HG03442 (cell line): ENCODE measurements around the gene MINPP1.
"Not testable (repeated sequence)": the region's sequence is repeated elsewhere in the genome, so short reads cannot be mapped to it uniquely, and the experiment has no call there.

Source experiments
- ATAC-seq: cut with Tn5 transposase; IDR thresholded peaks from one replicate; pipeline ENCODE4 v1.9.1; 2021; ENCODE audit warnings: mild to moderate bottlenecking, moderate library complexity; ENCODE audit not compliant: unreplicated experiment

Gene MINPP1

GRCh38 chr10:87562750-87563149 is 58.1 kb downstream of the MINPP1 start:
- ATAC-seq = no peak

DNA sequence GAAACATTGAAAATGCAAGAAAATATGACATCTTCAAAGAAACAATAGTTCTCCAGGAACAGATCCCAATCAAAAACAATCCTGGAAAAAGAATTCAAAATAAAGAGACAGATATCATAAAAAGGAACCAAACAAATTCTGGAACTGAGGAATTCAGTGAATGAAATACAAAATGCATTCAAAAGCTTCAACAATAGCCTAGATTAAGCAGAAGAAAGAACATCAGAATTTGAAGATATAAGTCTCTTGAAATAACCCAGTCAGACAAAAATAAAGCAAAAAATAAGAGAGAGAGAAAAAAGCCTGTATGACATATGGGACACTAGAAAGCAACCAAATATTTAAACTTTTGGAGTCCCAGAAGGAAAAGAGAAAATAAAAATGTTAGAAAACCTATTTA is 60.3 kb downstream of the MINPP1 start:
- ATAC-seq = no peak

GRCh38 chr10:87575851-87576250 is 71.2 kb downstream of the MINPP1 start:
- ATAC-seq = no peak

GRCh38 chr10:87578160-87578841 is 73.6 kb downstream of the MINPP1 start:
- no peak for ATAC-seq

DNA sequence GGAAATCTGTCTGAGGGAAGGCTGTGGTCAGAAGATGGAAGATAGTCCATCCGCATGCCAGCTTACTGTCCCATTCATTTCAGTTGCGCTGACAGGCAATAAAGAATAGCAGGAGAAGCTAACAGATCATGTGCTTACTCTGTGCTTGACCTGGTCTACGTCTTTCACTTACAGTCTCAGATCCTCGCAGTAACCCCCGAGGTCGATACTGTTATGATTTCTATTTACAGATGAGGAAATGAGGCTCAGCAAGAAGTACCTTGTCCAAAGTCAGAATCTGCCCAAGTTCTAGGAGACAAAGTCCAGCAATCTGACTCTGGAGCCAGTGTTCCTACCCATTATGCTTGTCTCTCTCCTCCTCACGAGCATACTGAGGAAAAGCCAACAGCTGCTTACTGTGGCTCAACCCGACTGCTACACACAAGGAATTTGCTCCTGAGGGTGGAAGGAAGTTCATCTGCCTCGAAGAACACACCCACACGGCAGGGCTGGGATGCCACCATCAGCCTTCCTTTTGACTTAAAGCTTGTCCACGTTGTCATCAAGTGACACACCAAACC is 74.2 kb downstream of the MINPP1 start:
- ATAC-seq = no peak

DNA sequence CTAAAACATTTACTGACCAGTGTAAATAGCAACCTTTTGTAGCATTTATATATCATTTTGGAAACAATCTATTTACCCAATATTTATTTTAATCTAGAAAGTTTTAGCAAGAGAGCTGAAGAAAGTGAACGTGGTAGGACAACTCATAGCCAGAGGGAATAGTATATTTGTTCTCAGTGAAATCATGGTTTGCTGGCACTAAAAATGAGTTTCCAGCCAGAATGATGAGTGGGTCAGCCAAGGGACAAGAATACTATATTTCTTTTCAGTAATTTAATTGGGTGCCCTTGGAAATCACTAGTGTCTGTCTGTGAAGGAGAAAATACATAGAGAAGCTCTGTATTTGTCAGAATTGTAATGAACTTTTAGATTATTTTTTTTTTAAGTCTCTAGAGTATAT is 74.9 kb downstream of the MINPP1 start:
- ATAC-seq = no peak

- ATAC-seq = no peak
These were observed 75.3 kb downstream of the MINPP1 start for GRCh38 chr10:87580016-87580415.

GRCh38 chr10:87585565-87586514 is 81.1 kb downstream of the MINPP1 start:
- no peak for ATAC-seq

- no peak for ATAC-seq
These were observed 85.0 kb downstream of the MINPP1 start for GRCh38 chr10:87589645-87590051.

GRCh38 chr10:87590705-87591588 is 86.3 kb downstream of the MINPP1 start:
- no peak for ATAC-seq

DNA sequence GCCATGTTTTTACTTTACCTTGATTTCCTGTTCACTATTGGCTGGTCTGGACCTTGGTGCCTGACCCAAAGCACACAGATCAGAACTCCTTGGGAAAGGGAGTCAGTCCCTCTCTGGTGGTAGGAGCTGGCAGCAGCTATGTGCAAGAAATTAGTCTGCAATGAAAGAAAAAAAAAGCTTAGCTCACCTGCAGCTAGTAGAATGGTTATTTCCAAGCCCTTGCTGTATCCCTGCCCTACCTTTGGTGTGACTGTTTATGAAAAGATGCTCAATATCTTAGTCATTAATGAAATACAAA is 86.8 kb downstream of the MINPP1 start:
- ATAC-seq = no peak

- ATAC-seq = not testable (repeated sequence)
These were observed 88.2 kb downstream of the MINPP1 start for GRCh38 chr10:87592920-87593319.

GRCh38 chr10:87593702-87594101 is 89.0 kb downstream of the MINPP1 start:
- no peak for ATAC-seq

DNA sequence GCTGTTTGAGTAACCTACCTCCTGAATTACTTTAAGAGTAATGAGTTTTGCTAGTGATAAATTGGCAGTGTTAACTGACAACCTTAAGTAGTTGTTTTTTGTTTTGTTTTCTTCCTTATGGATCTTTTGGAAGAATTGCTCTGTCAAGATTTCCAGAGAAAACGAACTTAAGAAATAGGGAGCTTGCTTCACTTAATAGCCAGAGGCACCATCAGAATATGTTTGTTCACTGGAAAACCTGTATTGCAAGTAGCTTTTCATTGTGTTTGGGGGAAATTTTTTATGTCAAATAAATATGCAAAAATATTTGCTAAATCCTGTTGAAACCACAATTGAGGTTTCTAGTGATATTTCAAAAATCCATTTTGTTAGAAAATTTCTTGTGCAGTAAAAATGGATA is 89.5 kb downstream of the MINPP1 start:
- no peak for ATAC-seq

DNA sequence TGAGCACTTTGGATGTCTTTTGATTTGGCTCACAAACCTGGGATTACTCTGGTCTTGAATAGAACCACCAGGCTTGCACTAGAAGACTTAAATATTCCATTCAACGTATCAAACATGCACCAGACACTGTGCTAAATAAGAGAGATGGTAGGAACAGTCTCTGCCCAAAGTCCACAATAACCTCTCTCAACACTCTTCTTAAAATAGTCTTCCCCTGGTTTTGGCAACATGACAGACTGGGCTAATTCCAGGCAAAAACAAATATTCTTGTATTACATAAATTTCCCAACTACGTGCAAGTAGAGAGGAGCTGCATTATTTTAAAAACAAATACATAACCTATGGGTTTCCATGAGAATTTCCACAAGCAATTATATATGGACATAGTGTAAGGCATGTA is 90.2 kb downstream of the MINPP1 start:
- no peak for ATAC-seq

- ATAC-seq = no peak
These were observed 91.7 kb downstream of the MINPP1 start for GRCh38 chr10:87596351-87596750.

GRCh38 chr10:87598700-87599099 is 94.0 kb downstream of the MINPP1 start:
- no peak for ATAC-seq

DNA sequence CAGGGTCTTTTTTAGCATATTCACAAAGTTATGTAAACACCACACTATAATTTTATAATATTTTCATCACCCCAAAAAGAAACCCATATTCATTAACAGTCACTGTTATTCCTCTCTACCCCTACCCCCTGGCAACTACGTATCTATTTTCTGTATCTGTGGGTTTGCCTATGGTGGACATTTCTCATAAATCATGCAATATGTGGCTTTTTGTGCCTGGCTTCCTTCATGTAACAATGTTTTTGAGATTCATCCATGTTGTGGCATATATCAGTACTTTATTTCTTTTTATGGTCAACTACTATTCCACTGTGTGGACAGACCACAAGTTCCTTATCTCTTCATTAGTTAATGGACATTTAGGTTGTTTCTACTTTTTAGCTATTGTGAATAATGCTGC is 95.9 kb downstream of the MINPP1 start:
- ATAC-seq = no peak
